Coronary artery (tissue), 2 donors: ENCODE results near the gene BEAN1.

Experiments used
- DNase-seq: peaks from one replicate; pipeline ENCODE4 v3.0.0-alpha.2; 2017; ENCODE audit warnings: low spot score
- H3K27ac ChIP-seq, 2 donors: fragments of 200-600 bp; sonication (generic); one replicate each; pipeline ENCODE4 v1.5.1; 2016 to 2019
- H3K4me3 ChIP-seq: fragments of 200-600 bp; sonication (generic); 2 replicates; pipeline ENCODE4 v1.5.1; 2016; ENCODE audit warnings: mild to moderate bottlenecking, moderate library complexity
- TF ChIP-seq, protein P1 (sequence below): fragments of 200-600 bp; sonication (generic); IDR thresholded peaks from one replicate; pipeline ENCODE4 v1.5.1; 2019; ENCODE audit warnings: antibody characterized with exemption

The BEAN1 gene

DNA sequence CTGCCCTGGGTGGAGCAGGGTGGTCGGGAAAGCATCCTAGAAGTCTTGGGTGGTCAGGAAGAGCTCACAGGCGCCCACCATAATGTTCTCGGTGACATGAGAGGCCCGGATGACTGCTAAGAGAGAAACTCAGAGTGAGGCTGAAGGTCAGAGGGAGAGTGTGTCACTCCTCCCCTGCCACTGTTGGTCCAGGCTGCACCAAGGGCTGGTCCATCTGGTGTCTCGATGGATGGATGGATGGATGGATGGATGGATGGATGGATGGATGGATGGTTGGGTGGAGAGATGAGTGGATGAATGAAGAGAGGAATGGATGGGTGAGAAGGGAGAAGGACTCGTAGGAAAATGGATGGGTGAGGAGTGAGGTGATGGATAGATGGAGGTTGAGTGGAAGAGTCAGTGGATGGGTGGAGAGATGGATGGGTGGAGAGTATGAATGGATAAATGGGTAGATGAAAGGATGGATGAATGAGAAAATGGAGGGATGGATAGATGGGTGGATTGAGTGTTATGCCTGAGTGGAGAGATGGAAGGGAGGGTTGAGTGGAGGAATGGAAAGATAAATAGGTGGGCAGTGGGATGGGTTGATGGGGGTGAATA, 43.0 kb downstream of the BEAN1 start:
- Histone ChIP-seq H3K4me3 (no peak overlapping the region), H3K27ac (no peak overlapping the region)
- TF ChIP-seq, protein P1, sequence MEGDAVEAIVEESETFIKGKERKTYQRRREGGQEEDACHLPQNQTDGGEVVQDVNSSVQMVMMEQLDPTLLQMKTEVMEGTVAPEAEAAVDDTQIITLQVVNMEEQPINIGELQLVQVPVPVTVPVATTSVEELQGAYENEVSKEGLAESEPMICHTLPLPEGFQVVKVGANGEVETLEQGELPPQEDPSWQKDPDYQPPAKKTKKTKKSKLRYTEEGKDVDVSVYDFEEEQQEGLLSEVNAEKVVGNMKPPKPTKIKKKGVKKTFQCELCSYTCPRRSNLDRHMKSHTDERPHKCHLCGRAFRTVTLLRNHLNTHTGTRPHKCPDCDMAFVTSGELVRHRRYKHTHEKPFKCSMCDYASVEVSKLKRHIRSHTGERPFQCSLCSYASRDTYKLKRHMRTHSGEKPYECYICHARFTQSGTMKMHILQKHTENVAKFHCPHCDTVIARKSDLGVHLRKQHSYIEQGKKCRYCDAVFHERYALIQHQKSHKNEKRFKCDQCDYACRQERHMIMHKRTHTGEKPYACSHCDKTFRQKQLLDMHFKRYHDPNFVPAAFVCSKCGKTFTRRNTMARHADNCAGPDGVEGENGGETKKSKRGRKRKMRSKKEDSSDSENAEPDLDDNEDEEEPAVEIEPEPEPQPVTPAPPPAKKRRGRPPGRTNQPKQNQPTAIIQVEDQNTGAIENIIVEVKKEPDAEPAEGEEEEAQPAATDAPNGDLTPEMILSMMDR: no peak
- peak; percentile 47 for DNase-seq

DNA sequence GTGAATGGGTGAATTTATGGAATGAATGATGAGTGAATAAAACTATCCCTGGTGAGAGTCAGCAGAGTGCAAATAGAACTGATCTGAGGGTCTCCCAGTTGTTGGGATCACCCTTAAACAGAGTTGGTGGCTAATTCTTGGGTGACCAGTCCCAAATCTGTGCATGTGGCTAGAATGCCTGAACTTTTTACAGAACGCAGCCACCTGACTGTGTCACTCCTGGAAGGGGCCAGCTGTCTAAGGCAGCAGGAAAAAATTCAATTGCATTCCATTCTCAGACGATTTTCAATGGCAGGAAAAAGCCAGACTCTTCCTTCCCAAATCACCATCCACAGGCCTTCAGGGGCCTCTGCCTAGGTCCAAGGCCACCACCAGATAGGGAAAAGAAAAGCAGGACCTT, 43.5 kb downstream of the BEAN1 start:
- Histone ChIP-seq H3K4me3 (no peak overlapping the region), H3K27ac (no peak overlapping the region)
- TF ChIP-seq, protein P1: no peak
- DNase-seq: peak; percentile 47

DNA sequence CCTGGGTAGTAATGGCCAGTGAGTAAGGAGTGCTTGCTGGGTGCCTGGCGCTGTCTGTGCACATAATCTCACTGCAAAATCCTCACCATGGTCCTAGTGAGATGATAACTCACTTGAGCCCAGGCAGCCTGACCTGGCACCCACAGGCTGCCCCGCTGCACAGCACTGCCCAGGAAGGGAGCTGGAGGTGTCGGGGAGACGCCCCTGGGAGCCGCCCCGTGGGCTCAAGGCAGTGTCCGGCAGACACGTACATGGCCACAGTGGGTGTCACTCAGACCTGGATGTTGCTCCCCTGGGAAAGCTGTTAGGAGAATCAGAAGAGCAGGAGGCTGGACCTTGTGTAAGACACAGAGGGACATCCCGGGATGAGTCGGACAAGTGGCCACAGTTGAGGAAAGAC, 44.2 kb downstream of the BEAN1 start:
- peak; percentile 41 for DNase-seq
- H3K4me3 ChIP-seq: no peak overlapping the region
- TF ChIP-seq, protein P1: no peak
- H3K27ac ChIP-seq: no peak overlapping the region

DNA sequence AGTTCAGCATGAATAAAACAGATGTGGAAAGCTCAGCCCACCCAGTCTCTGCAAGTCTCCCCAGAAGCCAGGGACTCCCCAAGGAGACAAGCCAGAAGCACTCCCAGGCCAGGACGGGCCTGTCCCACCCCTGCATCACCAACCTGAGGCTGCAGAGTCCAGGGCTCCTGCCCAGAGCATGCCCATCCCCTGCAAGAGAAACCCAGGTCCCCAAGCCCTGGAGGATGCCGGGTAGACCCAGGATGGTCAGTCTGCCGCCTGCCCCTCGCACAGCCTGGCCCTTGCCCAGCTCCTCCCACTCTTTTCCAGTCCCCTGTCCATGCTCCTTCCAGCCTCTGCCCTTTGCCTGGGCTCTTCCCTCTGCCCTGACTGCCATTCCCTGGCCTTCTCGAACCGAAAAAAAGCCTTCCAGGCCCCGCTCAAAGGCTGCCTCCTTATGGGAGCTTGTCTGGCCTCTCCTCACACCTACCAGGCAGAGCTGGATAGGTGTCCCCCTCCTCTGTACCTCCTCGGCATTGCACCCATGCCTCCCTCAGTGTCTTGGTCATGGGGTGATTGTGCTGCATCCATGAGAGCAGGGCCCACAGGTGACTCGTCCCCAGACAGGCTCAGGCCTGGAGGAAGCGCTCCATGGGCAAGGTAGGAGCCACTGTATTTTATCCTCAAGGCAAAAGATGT, 44.8 kb downstream of the BEAN1 start:
- DNase-seq: peak; percentile 53
- no peak overlapping the region for H3K4me3 ChIP-seq
- TF ChIP-seq, protein P1: no peak
- H3K27ac ChIP-seq: no peak overlapping the region

DNA sequence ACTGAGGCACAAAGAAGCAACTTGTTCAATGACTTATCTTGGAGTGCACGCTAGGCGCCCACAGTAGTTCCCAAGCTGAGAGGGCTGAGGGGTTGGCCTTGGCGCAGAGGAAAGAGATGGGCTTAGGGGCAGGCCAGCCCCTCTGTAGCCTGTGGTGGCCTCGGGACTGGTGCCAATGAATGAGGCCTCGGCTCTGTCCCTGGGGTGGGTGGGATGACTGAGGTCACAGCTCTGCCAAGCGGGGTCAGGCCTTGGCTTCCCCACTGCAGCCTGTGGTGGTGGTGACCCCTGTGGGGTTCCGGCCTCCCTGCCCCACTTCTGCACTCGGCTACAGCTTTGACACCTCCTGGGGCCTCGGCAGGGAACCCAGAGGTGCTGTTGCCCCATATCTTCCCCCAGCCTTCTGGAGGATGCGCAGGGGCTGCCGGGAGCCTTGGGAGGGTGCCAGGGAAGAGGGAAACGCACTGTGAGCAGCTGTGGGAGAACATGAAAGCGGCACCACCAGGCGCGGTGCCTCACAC, 46.0 kb downstream of the BEAN1 start:
- TF ChIP-seq, protein P1: no peak
- Histone ChIP-seq H3K27ac (no peak overlapping the region), H3K4me3 (no peak overlapping the region)
- peak; percentile 36 for DNase-seq

DNA sequence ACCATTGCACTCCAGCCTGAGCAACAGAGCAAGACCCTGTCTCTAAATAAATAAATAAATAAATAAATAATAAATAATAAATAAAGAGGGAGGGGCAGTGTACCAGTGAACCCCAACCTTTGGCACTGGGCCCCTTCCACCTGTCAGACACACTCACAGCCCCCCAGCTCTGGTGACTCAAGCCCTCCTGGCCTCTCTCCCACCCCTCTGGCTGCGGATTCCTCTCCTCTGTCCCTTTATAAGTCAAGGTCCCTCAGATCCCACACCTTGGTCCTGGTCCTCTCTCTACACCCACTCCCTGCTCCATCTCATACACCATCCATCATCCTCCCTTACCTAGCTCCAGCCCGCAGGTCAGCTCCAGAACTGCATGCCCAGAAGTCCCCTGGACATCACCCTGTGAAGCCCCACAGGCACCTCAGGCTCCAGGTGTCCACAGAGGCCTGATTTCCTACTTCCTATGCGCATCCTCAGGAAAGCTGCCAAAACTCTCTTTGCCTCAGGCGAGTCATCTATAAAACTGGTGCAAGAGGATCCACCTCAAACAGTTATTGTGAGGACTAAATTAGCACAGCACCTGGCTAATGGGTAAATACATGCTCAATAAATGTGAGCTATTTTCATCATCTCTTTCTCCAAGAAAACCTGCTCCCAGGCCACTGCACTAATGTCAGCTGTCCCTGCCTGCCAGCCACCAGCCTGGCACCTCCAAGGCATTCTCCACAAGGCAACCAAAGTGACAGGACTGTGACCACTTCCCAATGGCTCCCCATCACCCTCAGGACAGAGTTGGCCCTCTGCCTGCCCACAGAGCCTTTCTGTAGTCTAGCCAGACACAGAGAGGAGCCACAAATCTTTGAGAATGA, 46.8 kb downstream of the BEAN1 start:
- H3K4me3 ChIP-seq: no peak overlapping the region
- DNase-seq: peak; percentile 62
- TF ChIP-seq, protein P1: no peak

More for the DNA sequence above, 46.8 kb downstream of the BEAN1 start:
- H3K27ac ChIP-seq: no peak overlapping the region
